Measurements from ENCODE around the gene RGS2. TPM values are rescaled to one million over a fixed set of nuclear protein-coding genes. Genes with fewer than 3 reads are reported as not detected.

The RGS2 gene
- total RNA-seq, 4 donors from 2014 or later: 1.2 to 14.6 (median 5.8) TPM

- no peak for DNase-seq
- Histone ChIP-seq H3K4me3 (no peak overlapping the region), H3K27me3 (no peaks in the 10 kb centered on the region), H3K4me1 (no peaks in the 10 kb centered on the region), H3K27ac (no peak overlapping the region), H3K36me3 (no peaks in the 10 kb centered on the region), H3K9me3 (no peaks in the 10 kb centered on the region)
- intact Hi-C loops (cut with DNase I; ENCODE audit: low total_unique reads): no loop called here
- no peak for ATAC-seq
- TF ChIP-seq CTCF (IDR thresholded peaks at IDR 0.05 in 4 of 5, conservative IDR thresholded peaks at IDR 0.05 in 1 of 5) (no peak), POLR2A (IDR thresholded peaks at IDR 0.05) (no peak)
- in situ Hi-C loops (cut with MboI; ENCODE audit: low sequenced_read_pairs in 4 of 4): no loop called here
These were observed 16.2 kb upstream of the RGS2 start for GRCh38 chr1:192792628-192793027.

- Histone ChIP-seq H3K36me3 (no peaks in the 10 kb centered on the region), H3K27me3 (no peaks in the 10 kb centered on the region), H3K4me1 (no peaks in the 10 kb centered on the region), H3K27ac (no peak overlapping the region), H3K4me3 (no peak overlapping the region), H3K9me3 (no peaks in the 10 kb centered on the region)
- no peak for TF ChIP-seq CTCF (IDR thresholded peaks at IDR 0.05 in 4 of 5, conservative IDR thresholded peaks at IDR 0.05 in 1 of 5)
- no peak for TF ChIP-seq POLR2A (IDR thresholded peaks at IDR 0.05)
- ATAC-seq (no peak), DNase-seq (no peak)
- in situ Hi-C loops (cut with MboI; ENCODE audit: low sequenced_read_pairs in 4 of 4) (no loop called here), intact Hi-C loops (cut with DNase I; ENCODE audit: low total_unique reads) (no loop called here)
These were observed 14.7 kb upstream of the RGS2 start for GRCh38 chr1:192793983-192794767.

- Histone ChIP-seq H3K27ac (no peak overlapping the region), H3K4me3 (no peak overlapping the region), H3K9me3 (no peaks in the 10 kb centered on the region), H3K27me3 (no peaks in the 10 kb centered on the region), H3K4me1 (no peaks in the 10 kb centered on the region), H3K36me3 (no peaks in the 10 kb centered on the region)
- ATAC-seq (no peak), DNase-seq (no peak)
- TF ChIP-seq POLR2A (IDR thresholded peaks at IDR 0.05) (no peak), CTCF (IDR thresholded peaks at IDR 0.05 in 4 of 5, conservative IDR thresholded peaks at IDR 0.05 in 1 of 5) (no peak)
- intact Hi-C loops (cut with DNase I; ENCODE audit: low total_unique reads) (no loop called here), in situ Hi-C loops (cut with MboI; ENCODE audit: low sequenced_read_pairs in 4 of 4) (no loop called here)
These were observed 14.1 kb upstream of the RGS2 start for GRCh38 chr1:192794768-192795035.

GRCh38 chr1:192795916-192796618, 12.8 kb upstream of the RGS2 start:
- Histone ChIP-seq H3K27ac (no peak overlapping the region), H3K4me1 (no peaks in the 10 kb centered on the region), H3K4me3 (no peak overlapping the region), H3K27me3 (no peaks in the 10 kb centered on the region), H3K36me3 (no peaks in the 10 kb centered on the region), H3K9me3 (no peaks in the 10 kb centered on the region)
- no peak for DNase-seq
- ATAC-seq: no peak
- in situ Hi-C loops (cut with MboI; ENCODE audit: low sequenced_read_pairs in 4 of 4): no loop called here
- no peak for TF ChIP-seq CTCF (IDR thresholded peaks at IDR 0.05 in 4 of 5, conservative IDR thresholded peaks at IDR 0.05 in 1 of 5)
- no peak for TF ChIP-seq POLR2A (IDR thresholded peaks at IDR 0.05)
- intact Hi-C loops (cut with DNase I; ENCODE audit: low total_unique reads): no loop called here
